Ovary (tissue), 3 donors: ENCODE results near the gene TMEM37.

Source experiments
- CTCF ChIP-seq, 3 donors: fragments of 450-650 bp in 2 of 3; fragments of 200-600 bp in 1 of 3; IDR thresholded peaks; one replicate each; pipeline versions ENCODE4 v1.5.1 to v1.8.0; 2016 to 2022; ENCODE audit warnings: antibody characterized with exemption in 3 of 3, mild to moderate bottlenecking in 1 of 3
- EP300 ChIP-seq: sonication (generic); formaldehyde crosslinking; IDR thresholded peaks from one replicate; pipeline ENCODE4 v1.6.1; 2017; ENCODE audit warnings: antibody characterized with exemption
- POLR2A ChIP-seq: fragments of 450-650 bp; IDR thresholded peaks from one replicate; pipeline ENCODE4 v1.6.1; 2017; ENCODE audit warnings: antibody characterized with exemption, mild to moderate bottlenecking, moderate library complexity
- donor health status: DM: no; HTN: no; CAD: no.

- no peak for TF ChIP-seq CTCF (IDR thresholded peaks at IDR 0.05)
- TF ChIP-seq POLR2A = no peak
- TF ChIP-seq EP300 = no peak
Observed at GRCh38 chr2:119460076-119460475, 28.4 kb downstream of the TMEM37 start.
